Jurkat, Clone E6-1 (cell line): ENCODE measurements around the gene ADAMTS12.

ENCODE experiments used
- DNase-seq: peaks from one replicate; pipeline ENCODE4 v3.0.0-alpha.2; 2011; ENCODE audit warnings: low read depth, low spot score
- H3K4me3 ChIP-seq: 2 replicates; pipeline ENCODE4 v1.5.1; 2011; ENCODE audit warnings: mild to moderate bottlenecking, low read length, control low read depth, moderate library complexity

Gene ADAMTS12

DNA sequence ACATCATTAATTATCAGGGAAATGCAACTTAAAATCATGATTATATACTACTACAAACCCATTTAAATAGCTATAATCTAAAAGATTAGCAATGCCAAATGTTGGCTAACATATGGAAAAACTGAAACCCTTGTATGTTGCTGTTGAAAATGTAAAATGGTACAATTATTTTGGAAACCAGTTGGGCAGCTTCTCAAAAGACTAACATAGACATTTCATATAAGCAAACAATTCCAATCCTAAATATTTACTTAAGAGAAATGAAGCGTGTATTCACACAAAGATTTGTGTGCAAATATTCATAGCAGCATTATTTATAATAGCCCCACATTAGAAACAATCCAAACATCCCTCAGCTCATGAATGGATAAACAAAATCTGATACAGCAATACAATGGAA is 106.2 kb downstream of the ADAMTS12 start:
- H3K4me3 ChIP-seq, result no peak overlapping the region
- DNase-seq, result no peak

DNA sequence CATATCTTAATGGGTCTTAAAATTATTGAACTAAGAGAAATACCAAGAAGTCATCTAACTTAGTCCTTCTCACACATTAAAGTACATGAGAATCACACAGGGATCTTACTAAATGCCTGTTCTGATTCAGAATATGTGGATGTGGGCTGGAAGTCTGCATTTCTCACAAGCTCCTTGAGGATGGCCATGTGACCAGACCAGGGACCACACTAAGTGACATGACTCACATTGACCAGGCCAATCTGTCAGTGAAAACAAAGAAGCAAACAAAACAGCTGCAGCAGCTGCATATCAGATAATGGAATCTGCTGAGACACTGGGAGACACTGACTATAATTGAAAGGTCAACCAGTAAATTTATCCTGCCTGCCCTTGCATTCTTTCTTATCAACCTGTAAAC is 110.5 kb downstream of the ADAMTS12 start:
- DNase-seq, result no peak
- H3K4me3 ChIP-seq, result no peak overlapping the region

DNA sequence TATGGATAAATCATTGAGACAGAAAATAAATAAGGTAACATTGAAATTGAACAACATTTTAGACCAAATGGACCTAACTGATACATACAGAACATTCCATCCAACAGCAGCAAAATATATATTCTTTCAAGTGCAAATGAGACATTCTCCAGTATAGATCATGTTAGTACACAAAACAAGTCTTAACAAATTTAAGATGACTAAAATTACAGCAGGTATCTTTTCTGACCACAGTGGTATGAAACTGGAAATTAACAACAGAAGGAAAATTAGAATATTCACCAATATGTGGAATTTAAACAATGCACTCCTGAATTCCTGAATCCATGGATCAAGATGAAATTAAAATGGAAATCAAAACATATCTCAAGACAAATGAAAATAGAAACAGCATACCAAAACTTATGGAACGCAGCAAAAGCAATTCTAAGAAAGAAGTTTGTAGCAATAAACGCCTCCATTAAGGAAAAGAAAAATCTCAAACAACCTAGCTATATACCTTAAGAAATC is 115.6 kb downstream of the ADAMTS12 start:
- no peak overlapping the region for H3K4me3 ChIP-seq
- no peak for DNase-seq

GRCh38 chr5:33774341-33774740 is 117.4 kb downstream of the ADAMTS12 start:
- DNase-seq, result no peak

DNA sequence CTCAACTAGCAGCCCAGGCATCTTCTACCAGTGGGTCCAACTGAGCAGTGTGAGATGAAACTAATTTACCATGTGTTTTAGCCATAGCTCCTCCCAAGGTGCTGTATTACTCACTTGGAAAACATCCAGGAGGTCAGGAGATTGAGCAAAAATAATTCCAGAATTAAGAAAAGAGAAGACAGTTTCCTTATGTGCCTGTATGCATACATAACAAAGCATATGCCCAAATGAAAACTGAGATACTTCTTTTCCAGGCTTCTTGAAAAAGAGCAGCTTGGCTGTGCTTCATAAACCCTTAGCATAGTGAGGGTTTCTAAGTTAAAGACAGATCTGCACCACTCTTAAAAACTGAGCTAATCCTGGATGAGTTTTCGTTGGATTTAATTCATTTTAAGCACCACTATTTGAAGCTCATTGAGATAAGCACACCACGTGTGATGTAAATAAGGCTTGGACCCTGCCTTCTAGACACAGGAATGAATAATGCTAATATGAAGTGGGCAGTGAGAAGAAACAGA is 119.4 kb downstream of the ADAMTS12 start:
- no peak overlapping the region for H3K4me3 ChIP-seq
- no peak for DNase-seq

More at GRCh38 chr5:33774341-33774740, 117.4 kb downstream of the ADAMTS12 start:
- no peak overlapping the region for H3K4me3 ChIP-seq

GRCh38 chr5:33769968-33770367 is 121.8 kb downstream of the ADAMTS12 start:
- no peak overlapping the region for H3K4me3 ChIP-seq
- no peak for DNase-seq

GRCh38 chr5:33769196-33769595 is 122.6 kb downstream of the ADAMTS12 start:
- no peak for DNase-seq
- no peak overlapping the region for H3K4me3 ChIP-seq

GRCh38 chr5:33766023-33766422 is 125.8 kb downstream of the ADAMTS12 start:
- DNase-seq, result peak; percentile 29
- H3K4me3 ChIP-seq, result no peak overlapping the region

GRCh38 chr5:33764786-33765185 is 127.0 kb downstream of the ADAMTS12 start:
- DNase-seq, result peak; percentile 51
- no peak overlapping the region for H3K4me3 ChIP-seq

- DNase-seq, result no peak
- no peak overlapping the region for H3K4me3 ChIP-seq
Measured at GRCh38 chr5:33763435-33763834, 128.4 kb downstream of the ADAMTS12 start.

DNA sequence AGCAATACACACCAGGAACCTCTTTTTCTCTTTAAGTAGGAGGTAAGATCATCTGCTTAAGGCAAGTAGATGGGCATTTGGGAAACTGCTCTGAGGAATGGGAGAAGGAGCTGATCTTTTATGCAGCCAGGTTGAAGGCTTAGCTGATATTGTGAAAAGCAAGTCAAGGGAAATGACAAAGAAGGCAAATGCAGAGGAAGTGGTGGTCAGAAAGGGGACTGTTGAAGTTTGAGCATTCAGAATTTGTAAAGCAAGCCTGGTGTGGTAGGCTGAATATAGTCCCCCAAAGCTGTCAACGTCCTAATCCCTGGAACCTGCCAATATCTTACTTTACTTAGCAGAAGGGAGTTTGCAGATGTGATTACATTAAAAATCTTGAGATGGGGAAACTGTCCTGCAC is 128.9 kb downstream of the ADAMTS12 start:
- H3K4me3 ChIP-seq, result no peak overlapping the region
- peak; percentile 44 for DNase-seq

- DNase-seq, result no peak
- H3K4me3 ChIP-seq, result no peak overlapping the region
Measured at GRCh38 chr5:33761139-33761538, 130.7 kb downstream of the ADAMTS12 start.

DNA sequence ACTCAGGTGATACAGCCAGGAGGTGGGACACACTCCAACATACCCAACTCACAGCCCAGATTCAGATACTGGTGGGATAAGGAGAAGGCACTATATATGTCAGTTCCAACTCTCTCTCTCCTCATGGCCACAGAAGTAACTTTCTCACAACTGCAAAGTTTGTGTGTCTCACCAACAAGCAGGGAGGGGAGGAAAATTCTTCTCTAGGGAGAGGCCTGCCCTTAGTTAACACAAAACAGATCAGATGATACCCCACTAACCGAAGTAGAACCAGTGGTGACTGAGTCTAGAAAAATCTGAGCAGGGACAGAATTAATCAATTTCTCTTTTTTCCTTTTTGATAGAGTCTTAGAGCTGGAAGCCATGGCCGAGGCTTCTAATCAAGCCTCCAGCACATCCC is 133.1 kb downstream of the ADAMTS12 start:
- no peak for DNase-seq
- no peak overlapping the region for H3K4me3 ChIP-seq

DNA sequence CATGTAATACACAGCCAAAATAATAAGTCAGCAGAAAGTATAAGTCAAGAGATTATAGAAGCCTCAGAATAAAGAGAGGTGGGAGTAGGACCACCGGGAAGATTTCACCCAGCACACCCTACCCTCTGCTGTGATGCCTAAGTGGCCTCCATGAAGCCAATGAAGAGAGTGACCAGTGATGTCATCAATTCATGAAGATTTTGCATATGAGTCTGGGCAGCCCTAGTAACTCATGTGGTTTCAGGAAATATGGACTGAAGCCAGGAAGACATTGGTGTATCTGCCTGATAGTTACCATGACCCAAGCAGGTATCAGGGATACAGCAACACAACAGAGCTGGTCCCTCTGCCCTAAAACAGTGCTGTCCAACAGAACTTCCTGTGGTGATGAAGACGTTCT is 135.3 kb downstream of the ADAMTS12 start:
- DNase-seq, result no peak

GRCh38 chr5:33755231-33755630 is 136.6 kb downstream of the ADAMTS12 start:
- DNase-seq, result no peak
- H3K4me3 ChIP-seq, result no peak overlapping the region

More for the DNA sequence above, 135.3 kb downstream of the ADAMTS12 start:
- H3K4me3 ChIP-seq, result no peak overlapping the region

DNA sequence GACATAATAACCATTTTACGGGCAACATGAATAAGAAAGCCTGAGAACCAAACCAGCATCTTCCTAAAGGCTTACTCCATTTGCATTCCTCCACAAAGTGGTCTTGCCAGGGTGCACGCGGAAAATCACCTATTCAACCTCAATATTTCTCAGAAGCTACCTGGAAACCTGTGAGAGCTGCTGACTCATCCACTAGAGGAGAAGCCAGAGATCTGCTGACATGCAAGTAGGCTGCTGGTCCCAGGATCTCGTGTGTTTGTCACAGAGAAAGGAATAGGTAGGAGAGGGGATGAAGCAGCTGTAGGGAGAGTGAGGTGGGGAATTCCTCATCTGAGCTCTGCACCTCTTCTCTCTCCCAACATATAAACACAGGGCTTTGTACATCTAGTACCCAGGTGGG is 138.1 kb downstream of the ADAMTS12 start:
- no peak overlapping the region for H3K4me3 ChIP-seq

GRCh38 chr5:33748754-33749153 is 143.0 kb downstream of the ADAMTS12 start:
- no peak for DNase-seq
- H3K4me3 ChIP-seq, result no peak overlapping the region

More for the DNA sequence above, 138.1 kb downstream of the ADAMTS12 start:
- DNase-seq, result no peak

GRCh38 chr5:33745101-33745770 is 146.6 kb downstream of the ADAMTS12 start:
- DNase-seq, result no peak
- H3K4me3 ChIP-seq, result no peak overlapping the region

DNA sequence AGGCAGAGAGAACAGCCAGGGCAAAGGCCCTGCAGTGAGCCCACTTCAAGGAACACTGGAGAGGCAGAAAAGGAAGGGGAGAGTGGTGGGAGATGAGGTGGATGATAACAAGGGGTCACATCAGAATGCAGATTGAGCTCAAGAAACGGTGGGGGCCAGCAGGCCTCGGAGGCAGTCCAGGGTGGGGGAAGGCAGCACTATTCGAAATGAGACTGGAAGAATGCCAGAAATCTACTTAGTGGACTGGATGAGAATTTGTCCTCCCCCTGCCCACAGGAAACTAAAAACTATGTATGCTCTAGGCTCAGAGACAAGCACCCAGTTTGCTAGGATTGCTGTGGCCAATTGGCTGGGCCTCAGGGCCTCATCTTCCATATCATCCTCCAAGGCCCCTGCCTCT is 148.7 kb downstream of the ADAMTS12 start:
- no peak for DNase-seq
- no peak overlapping the region for H3K4me3 ChIP-seq

DNA sequence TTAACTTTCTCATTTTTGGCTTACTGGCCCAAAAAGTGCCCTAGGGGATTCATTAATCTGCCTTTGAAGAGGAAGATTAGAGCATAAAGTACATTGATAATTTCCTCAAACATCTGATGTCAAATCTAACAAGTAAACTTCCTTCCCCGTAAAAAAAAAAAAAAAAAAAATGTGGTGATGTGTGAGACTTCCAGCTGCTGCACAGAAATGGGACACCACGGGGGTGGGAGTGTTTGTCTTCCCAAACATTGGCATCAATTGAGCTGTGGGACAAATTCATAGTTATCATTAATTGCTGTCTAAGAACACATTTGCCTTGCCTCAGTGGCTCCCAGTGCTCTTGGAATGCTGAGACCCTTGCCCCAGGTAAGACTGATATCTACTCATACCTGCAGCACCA is 149.6 kb downstream of the ADAMTS12 start:
- H3K4me3 ChIP-seq, result no peak overlapping the region
- DNase-seq, result no peak

GRCh38 chr5:33738967-33739366 is 152.8 kb downstream of the ADAMTS12 start:
- no peak for DNase-seq
- no peak overlapping the region for H3K4me3 ChIP-seq
